T-cell (primary cell): ENCODE results near the gene ELAVL3. TPM values are rescaled to one million over a fixed set of nuclear protein-coding genes. Genes with fewer than 3 reads are reported as not detected.

Experiments used
- ATAC-seq, 4 experiments: fragments of 200-7000 bp in 3 of 4; fragments of 150-1000 bp in 1 of 4; cut with Tn5 transposase; replicated peaks in 1 of 4; 1 replicate in 3 of 4; 2 replicates in 1 of 4; pipeline ENCODE4 v1.10.0; 2021; ENCODE audit warnings: moderate library complexity in 3 of 4, mild to moderate bottlenecking in 2 of 4, moderate number of reproducible peaks in 1 of 4
- CTCF ChIA-PET, 2 donors: fragments of 300-600 bp; sonication (Branson Sonifier 250); formaldehyde crosslinking; loops; one replicate each; lab custom pipeline; 2022; ENCODE audit warnings: antibody characterized with exemption in 2 of 2; lab: Charles Lee
- POLR2A ChIA-PET, 2 donors: fragments of 300-600 bp; sonication (Branson Sonifier 250); formaldehyde crosslinking; loops; one replicate each; lab custom pipeline; 2022; ENCODE audit warnings: antibody characterized with exemption in 2 of 2; lab: Charles Lee
- DNase-seq, 35 experiments: peaks; one replicate each; pipeline versions ENCODE4 v3.0.0 to v3.0.0-alpha.2; 2013 to 2023
- H3K27ac ChIP-seq: one replicate; pipeline ENCODE4 v1.5.1; 2013; ENCODE audit warnings: low read length
- H3K27me3 ChIP-seq, 2 experiments: replicated peaks in 1 of 2; 1 replicate in 1 of 2; 2 replicates in 1 of 2; pipeline versions ENCODE4 v1.6.1 to v1.7.0; 2013; ENCODE audit warnings: low read length in 1 of 2, mixed read lengths in 1 of 2; ENCODE audit not compliant: control insufficient read depth in 2 of 2, insufficient read depth in 2 of 2; ENCODE audit errors: extremely low read depth in 1 of 2
- H3K36me3 ChIP-seq, 2 donors: 1 replicate in 1 of 2; 2 replicates in 1 of 2; pipeline versions ENCODE4 v1.6.1 to v1.7.0; 2013; ENCODE audit warnings: low read length in 1 of 2; ENCODE audit not compliant: control insufficient read depth in 2 of 2, insufficient read depth in 1 of 2; ENCODE audit errors: extremely low read depth in 1 of 2
- H3K4me1 ChIP-seq, 2 experiments: 1 replicate in 1 of 2; 2 replicates in 1 of 2; pipeline versions ENCODE4 v1.6.1 to v1.7.0; 2013; ENCODE audit warnings: low read length in 2 of 2, mixed read lengths in 1 of 2; ENCODE audit not compliant: insufficient read depth in 2 of 2, control insufficient read depth in 1 of 2; ENCODE audit errors: extremely low read depth in 1 of 2
- H3K4me3 ChIP-seq, 2 donors: 1 replicate in 1 of 2; 2 replicates in 1 of 2; pipeline versions ENCODE4 v1.5.1 to v1.7.0; 2013; ENCODE audit warnings: mild to moderate bottlenecking in 2 of 2, low read length in 1 of 2, moderate library complexity in 1 of 2; ENCODE audit not compliant: control insufficient read depth in 1 of 2; ENCODE audit errors: extremely low read depth in 1 of 2
- H3K9me3 ChIP-seq: 2 replicates; pipeline ENCODE4 v1.7.0; 2013
- H3K27ac Mint-ChIP-seq, 2 donors: one replicate each; pipeline ENCODE4 v1.8.0; 2020 to 2021; ENCODE audit warnings: mild to moderate bottlenecking in 2 of 2, mixed read lengths in 2 of 2
- H3K27me3 Mint-ChIP-seq, 2 donors: one replicate each; pipeline ENCODE4 v1.8.0; 2021 to 2022; ENCODE audit warnings: mixed read lengths in 2 of 2
- H3K36me3 Mint-ChIP-seq: one replicate; pipeline ENCODE4 v1.8.0; 2021; ENCODE audit warnings: mixed read lengths
- H3K4me1 Mint-ChIP-seq, 3 donors: one replicate each; pipeline ENCODE4 v1.8.0; 2020 to 2022; ENCODE audit warnings: mixed read lengths in 3 of 3, mild to moderate bottlenecking in 1 of 3
- H3K4me3 Mint-ChIP-seq, 3 donors: one replicate each; pipeline ENCODE4 v1.8.0; 2020 to 2022; ENCODE audit warnings: mild to moderate bottlenecking in 3 of 3, mixed read lengths in 3 of 3, moderate library complexity in 3 of 3
- H3K9me3 Mint-ChIP-seq, 3 donors: one replicate each; pipeline ENCODE4 v1.8.0; 2020 to 2022; ENCODE audit warnings: mixed read lengths in 3 of 3
- WGBS: methylation state at CpG from one replicate; pipeline ENCODE4 v1.1.5; 2013; ENCODE audit warnings: missing lambda C conversion rate; ENCODE audit not compliant: insufficient coverage; 5-methylcytosine and 5-hydroxymethylcytosine counted together
- total RNA-seq, 35 experiments: library from RNA in 6 of 35; stranded (reverse) in 6 of 35; fragments of 120-200 nt in 1 of 35; gene quantifications; one replicate each; pipeline versions ENCODE4 v1.2.1 to v1.2.4 and lab custom pipeline; 2013 to 2026

ELAVL3 gene
- total RNA-seq, 5 donors from 2014 or later (not counting 1 experiment from before 2014, with no cell fraction given) = 0.47 TPM; not detected in 4

DNA sequence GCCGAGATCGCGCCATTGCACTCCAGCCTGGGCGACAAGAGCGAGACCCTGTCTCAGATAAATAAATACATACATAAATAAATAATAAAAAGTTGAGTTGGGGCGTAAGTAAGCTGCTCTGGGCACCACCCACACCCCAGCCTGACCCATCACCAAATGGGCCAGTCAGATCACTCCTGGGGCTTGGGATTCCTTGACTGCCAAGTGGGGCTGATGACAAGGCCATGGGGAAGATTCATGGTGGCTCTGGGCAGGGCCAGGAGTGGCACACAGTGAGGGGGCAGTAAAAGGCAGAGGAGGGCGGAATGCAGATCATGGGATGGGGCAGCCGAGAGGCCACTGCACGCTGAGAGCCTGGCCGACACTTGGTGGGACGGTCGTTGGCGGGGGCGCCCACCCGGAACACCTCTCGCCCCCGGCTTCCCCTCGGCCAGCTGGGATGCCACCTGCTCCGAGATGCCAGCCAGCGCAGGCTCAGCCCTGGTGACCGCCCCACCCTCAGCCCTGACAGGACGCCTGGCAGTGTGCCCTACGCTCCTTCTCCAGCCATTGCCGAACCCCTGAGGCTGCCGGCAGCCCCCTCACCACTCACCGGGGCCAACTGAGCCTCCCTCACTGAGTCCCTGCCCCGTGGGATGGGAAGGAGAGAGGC lies 13.9 kb upstream of the ELAVL3 start:
- Mint-ChIP-seq H3K4me3 (no peak overlapping the region), H3K9me3 (no peaks in the 10 kb centered on the region), H3K27me3 (no peaks in the 10 kb centered on the region), H3K4me1 (no peaks in the 10 kb centered on the region), H3K36me3 (peaks cover 25% of the 10 kb centered on the region), H3K27ac (no peak overlapping the region)
- WGBS = 99% methylated on average over 13 of the region's 27 CpGs
- H3K36me3 ChIP-seq = peaks cover 6 to 34% of the 10 kb centered on the region in 2 donors
- H3K27ac ChIP-seq = no peak overlapping the region
- no peaks in the 10 kb centered on the region for H3K4me1 ChIP-seq
- ATAC-seq (no peak), DNase-seq (no peak)
- no peak overlapping the region for H3K4me3 ChIP-seq
- POLR2A ChIA-PET = no interaction called here
- CTCF ChIA-PET = no interaction called here
- peaks cover 0 to 4% of the 10 kb centered on the region in 2 experiments for H3K27me3 ChIP-seq
- no peaks in the 10 kb centered on the region for H3K9me3 ChIP-seq

GRCh38 chr19:11489378-11489777 lies 8.5 kb upstream of the ELAVL3 start:
- WGBS = 92% methylated on average over 6 of the region's 7 CpGs
- Mint-ChIP-seq H3K4me1 (peaks cover 0 to 2% (median 0%) of the 10 kb centered on the region in 3 donors), H3K36me3 (peaks cover 20% of the 10 kb centered on the region), H3K9me3 (no peaks in the 10 kb centered on the region), H3K27me3 (peaks cover 0 to 2% of the 10 kb centered on the region in 2 donors), H3K27ac (no peak overlapping the region), H3K4me3 (no peak overlapping the region)
- Histone ChIP-seq H3K4me3 (no peak overlapping the region), H3K27ac (no peak overlapping the region), H3K9me3 (no peaks in the 10 kb centered on the region), H3K36me3 (peaks cover 9 to 23% of the 10 kb centered on the region in 2 donors), H3K27me3 (no peaks in the 10 kb centered on the region), H3K4me1 (no peaks in the 10 kb centered on the region)
- POLR2A ChIA-PET = interaction anchor here in 1 of 2 donors (0.5 kb wide), 1 partner anchor 29 kb away, joined by 3 read pairs; no protein-coding TSS in a partner anchor
- ATAC-seq (no peak), DNase-seq (no peak)
- CTCF ChIA-PET = no interaction called here

- Histone ChIP-seq H3K27me3 (peaks cover 0 to 17% of the 10 kb centered on the region in 2 experiments), H3K9me3 (no peaks in the 10 kb centered on the region), H3K4me3 (no peak overlapping the region), H3K27ac (no peak overlapping the region), H3K4me1 (peaks cover 4 to 15% of the 10 kb centered on the region in 2 experiments), H3K36me3 (peaks cover 9 to 15% of the 10 kb centered on the region in 2 donors)
- H3K4me1 Mint-ChIP-seq = peaks cover 7 to 15% (median 13%) of the 10 kb centered on the region in 3 donors
- peaks cover 23% of the 10 kb centered on the region for H3K36me3 Mint-ChIP-seq
- no peak overlapping the region for H3K4me3 Mint-ChIP-seq
- ChIA-PET POLR2A (no interaction called here), CTCF (no interaction called here)
- peaks cover under 1 to 11% of the 10 kb centered on the region in 2 donors for H3K27me3 Mint-ChIP-seq
- no peak overlapping the region for H3K27ac Mint-ChIP-seq
- ATAC-seq = no peak
- DNase-seq = no peak
- H3K9me3 Mint-ChIP-seq = no peaks in the 10 kb centered on the region
- 95% methylated on average over 45 of the region's 45 CpGs for WGBS
Measured at GRCh38 chr19:11486661-11487503, 6.0 kb upstream of the ELAVL3 start.

- ATAC-seq (no peak), DNase-seq (no peak)
- WGBS = 93% methylated on average over 11 of the region's 13 CpGs
- ChIA-PET POLR2A (interaction anchor here in 1 of 2 donors (0.6 kb wide), 1 partner anchor 62 kb away, joined by 3 read pairs; no protein-coding TSS in a partner anchor), CTCF (interaction anchor here (0.5 to 0.6 kb wide), 2 partner anchors 25 to 192 kb away, joined by 4 to 5 read pairs; no protein-coding TSS in a partner anchor)
- Histone ChIP-seq H3K27ac (no peak overlapping the region), H3K36me3 (peaks cover 9% of the 10 kb centered on the region in 2 donors), H3K9me3 (no peaks in the 10 kb centered on the region), H3K27me3 (peaks cover 3 to 29% of the 10 kb centered on the region in 2 experiments), H3K4me3 (no peak overlapping the region), H3K4me1 (peaks cover 4 to 26% of the 10 kb centered on the region in 2 experiments)
- Mint-ChIP-seq H3K36me3 (peaks cover 15% of the 10 kb centered on the region), H3K27ac (no peak overlapping the region), H3K27me3 (peaks cover 10 to 21% of the 10 kb centered on the region in 2 donors), H3K9me3 (no peaks in the 10 kb centered on the region), H3K4me3 (no peak overlapping the region), H3K4me1 (peaks cover 15 to 24% (median 22%) of the 10 kb centered on the region in 3 donors)
Measured at GRCh38 chr19:11485245-11485837, 4.5 kb upstream of the ELAVL3 start.

GRCh38 chr19:11483366-11484111 lies 2.7 kb upstream of the ELAVL3 start:
- Histone ChIP-seq H3K4me3 (no peak overlapping the region), H3K27ac (no peak overlapping the region), H3K9me3 (no peaks in the 10 kb centered on the region), H3K36me3 (peaks cover 4 to 9% of the 10 kb centered on the region in 2 donors), H3K27me3 (peaks cover 3 to 43% of the 10 kb centered on the region in 2 experiments), H3K4me1 (peaks cover 6 to 33% of the 10 kb centered on the region in 2 experiments)
- WGBS = 93% methylated on average over 51 of the region's 57 CpGs
- Mint-ChIP-seq H3K9me3 (no peaks in the 10 kb centered on the region), H3K4me1 (peaks cover 19 to 30% (median 29%) of the 10 kb centered on the region in 3 donors), H3K27ac (no peak overlapping the region), H3K27me3 (peaks cover 17 to 28% of the 10 kb centered on the region in 2 donors), H3K36me3 (peaks cover 10% of the 10 kb centered on the region), H3K4me3 (peak overlapping the region in 1 of 3 donors; percentile 71)
- DNase-seq = no peak
- ChIA-PET POLR2A (no interaction called here), CTCF (interaction anchor here in 1 of 2 donors (0.6 to 2.1 kb wide), 3 partner anchors 15 to 190 kb away, joined by 4 to 26 read pairs (median 5); no protein-coding TSS in a partner anchor)
- ATAC-seq = no peak
